NCI-H2227 treated with DMSO at 0.1 percent for 48 hours (cell line): ENCODE data around the gene SEC22A.

Source experiments
- DNase-seq: peaks from one replicate; lab custom pipeline; 2025; lab: John Stamatoyannopoulos, UW

SEC22A gene

GRCh38 chr3:123287962-123288302 lies 86.2 kb downstream of the SEC22A start:
- DNase-seq: no peak

- DNase-seq: no peak
Measured at GRCh38 chr3:123289391-123290106, 87.8 kb downstream of the SEC22A start.

- DNase-seq: no peak
Measured at GRCh38 chr3:123290107-123290930, 88.6 kb downstream of the SEC22A start.

- no peak for DNase-seq
Measured at GRCh38 chr3:123290962-123291361, 89.2 kb downstream of the SEC22A start.

- no peak for DNase-seq
Measured at GRCh38 chr3:123291404-123291803, 89.7 kb downstream of the SEC22A start.

GRCh38 chr3:123292321-123293310 lies 90.9 kb downstream of the SEC22A start:
- no peak for DNase-seq

GRCh38 chr3:123294296-123294938 lies 92.7 kb downstream of the SEC22A start:
- DNase-seq: no peak

GRCh38 chr3:123295171-123295900 lies 93.6 kb downstream of the SEC22A start:
- DNase-seq: no peak

- no peak for DNase-seq
Measured at GRCh38 chr3:123295901-123296250, 94.1 kb downstream of the SEC22A start.

- no peak for DNase-seq
Measured at GRCh38 chr3:123296261-123296660, 94.5 kb downstream of the SEC22A start.

- no peak for DNase-seq
Measured at GRCh38 chr3:123296836-123297626, 95.3 kb downstream of the SEC22A start.

- DNase-seq: no peak
Measured at GRCh38 chr3:123297627-123297899, 95.8 kb downstream of the SEC22A start.

GRCh38 chr3:123298903-123299302 lies 97.2 kb downstream of the SEC22A start:
- no peak for DNase-seq

GRCh38 chr3:123299581-123299980 lies 97.8 kb downstream of the SEC22A start:
- no peak for DNase-seq

- DNase-seq: no peak
Measured at GRCh38 chr3:123300056-123300455, 98.3 kb downstream of the SEC22A start.

- DNase-seq: no peak
Measured at GRCh38 chr3:123300583-123300982, 98.8 kb downstream of the SEC22A start.

- no peak for DNase-seq
Measured at GRCh38 chr3:123301331-123302184, 99.8 kb downstream of the SEC22A start.

- DNase-seq: no peak
Measured at GRCh38 chr3:123302961-123303360, 101.2 kb downstream of the SEC22A start.

GRCh38 chr3:123303976-123304560 lies 102.3 kb downstream of the SEC22A start:
- no peak for DNase-seq
